Parathyroid adenoma (tissue), 2 donors: Measurements from ENCODE around the gene GARIN5A.
"Not testable (repeated sequence)": the region's sequence is repeated elsewhere in the genome, so short reads cannot be mapped to it uniquely, and the experiment has no call there.

Experiments
- H2AFZ ChIP-seq: fragments of 300-600 bp; sonication (generic); one replicate; pipeline ENCODE4 v1.7.0; 2017; ENCODE audit warnings: antibody characterized with exemption, mild to moderate bottlenecking
- H3K27ac ChIP-seq: fragments of 300-600 bp; sonication (generic); one replicate; pipeline ENCODE4 v1.7.0; 2017
- H3K27me3 ChIP-seq: fragments of 300-600 bp; sonication (generic); one replicate; pipeline ENCODE4 v1.7.0; 2017; ENCODE audit warnings: low read length; ENCODE audit not compliant: control insufficient read depth, insufficient read depth
- H3K36me3 ChIP-seq: fragments of 300-600 bp; sonication (generic); one replicate; pipeline ENCODE4 v1.7.0; 2017; ENCODE audit warnings: low read length; ENCODE audit not compliant: control insufficient read depth, insufficient read depth
- H3K4me1 ChIP-seq: fragments of 300-600 bp; sonication (generic); one replicate; pipeline ENCODE4 v1.7.0; 2017; ENCODE audit warnings: control low read depth
- H3K4me2 ChIP-seq: fragments of 300-600 bp; sonication (generic); one replicate; pipeline ENCODE4 v1.7.0; 2017; ENCODE audit warnings: low read length
- H3K4me3 ChIP-seq: fragments of 300-600 bp; sonication (generic); one replicate; pipeline ENCODE4 v1.7.0; 2017; ENCODE audit warnings: low read depth, low read length
- H3K79me2 ChIP-seq: fragments of 300-600 bp; sonication (generic); one replicate; pipeline ENCODE4 v1.7.0; 2017; ENCODE audit warnings: control low read depth
- H3K9ac ChIP-seq: fragments of 300-600 bp; sonication (generic); one replicate; pipeline ENCODE4 v1.7.0; 2017; ENCODE audit warnings: mild to moderate bottlenecking
- H3K9me3 ChIP-seq: fragments of 300-600 bp; sonication (generic); one replicate; pipeline ENCODE4 v1.7.0; 2017; ENCODE audit warnings: low read length; ENCODE audit not compliant: control insufficient read depth
- CTCF ChIP-seq: fragments of 300-600 bp; sonication (generic); IDR thresholded peaks from one replicate; pipeline ENCODE4 v1.7.0; 2017; ENCODE audit warnings: antibody characterized with exemption, mild to moderate bottlenecking
- donor health status: primary hyperparathyroidism.

The GARIN5A gene

GRCh38 chr19:50447053-50447452 lies 29.6 kb downstream of the GARIN5A start:
- H3K4me3 ChIP-seq, result no peak overlapping the region
- no peaks in the 10 kb centered on the region for H3K27me3 ChIP-seq
- no peaks in the 10 kb centered on the region for H3K4me1 ChIP-seq
- H3K27ac ChIP-seq, result no peak overlapping the region
- no peaks in the 10 kb centered on the region for H3K36me3 ChIP-seq
- H3K9me3 ChIP-seq, result no peaks in the 10 kb centered on the region
- no peak overlapping the region for H3K9ac ChIP-seq
- H3K4me2 ChIP-seq, result no peak overlapping the region
- H3K79me2 ChIP-seq, result no peaks in the 10 kb centered on the region
- no peak overlapping the region for H2AFZ ChIP-seq
- TF ChIP-seq CTCF, result no peak

GRCh38 chr19:50444059-50444458 lies 32.6 kb downstream of the GARIN5A start:
- H3K4me2 ChIP-seq, result no peak overlapping the region
- H2AFZ ChIP-seq, result no peak overlapping the region
- no peak overlapping the region for H3K4me3 ChIP-seq
- no peaks in the 10 kb centered on the region for H3K9me3 ChIP-seq
- H3K36me3 ChIP-seq, result no peaks in the 10 kb centered on the region
- H3K9ac ChIP-seq, result no peak overlapping the region
- H3K27ac ChIP-seq, result no peak overlapping the region
- H3K4me1 ChIP-seq, result no peaks in the 10 kb centered on the region
- no peaks in the 10 kb centered on the region for H3K79me2 ChIP-seq
- TF ChIP-seq CTCF, result no peak
- no peaks in the 10 kb centered on the region for H3K27me3 ChIP-seq

GRCh38 chr19:50439130-50439529 lies 37.5 kb downstream of the GARIN5A start:
- H3K4me3 ChIP-seq, H3K79me2 ChIP-seq: not testable (repeated sequence)

DNA sequence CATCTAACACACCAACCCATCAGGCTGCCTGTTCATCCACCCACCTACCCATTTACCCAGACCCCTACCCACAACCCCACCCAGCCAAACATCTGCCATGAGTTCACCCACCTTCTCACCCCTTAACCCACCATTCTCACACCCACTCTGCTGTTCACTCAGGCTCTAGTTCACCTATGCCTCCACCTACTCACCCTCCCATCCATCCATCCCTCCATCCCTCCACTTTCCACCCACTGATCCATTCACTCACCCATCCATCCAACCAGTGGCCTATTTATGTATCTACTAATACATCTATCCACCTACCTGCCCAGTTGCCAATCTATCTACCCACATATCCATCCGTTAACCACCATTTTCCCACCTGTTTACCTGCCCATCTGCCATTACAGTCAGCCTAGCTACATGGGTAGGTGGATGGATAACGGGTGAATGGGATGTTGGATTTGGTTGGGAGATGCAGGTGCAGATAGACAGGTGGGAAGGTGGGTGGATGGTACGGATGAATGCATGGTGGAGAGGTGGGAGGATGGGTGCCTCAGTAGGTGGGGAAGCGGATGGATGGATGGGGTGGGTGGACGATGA lies 38.7 kb downstream of the GARIN5A start:
- TF ChIP-seq CTCF, result no peak
- Histone ChIP-seq H3K9me3 (no peaks in the 10 kb centered on the region), H3K27me3 (no peaks in the 10 kb centered on the region), H3K9ac (no peak overlapping the region), H3K27ac (no peak overlapping the region), H3K4me2 (no peak overlapping the region), H3K4me1 (peaks cover 7% of the 10 kb centered on the region), H3K4me3 (no peak overlapping the region), H3K36me3 (no peaks in the 10 kb centered on the region), H2AFZ (no peak overlapping the region), H3K79me2 (no peaks in the 10 kb centered on the region)

More at GRCh38 chr19:50439130-50439529, 37.5 kb downstream of the GARIN5A start:
- not testable (repeated sequence) for H3K4me1 ChIP-seq, H2AFZ ChIP-seq, H3K27me3 ChIP-seq, H3K36me3 ChIP-seq, H3K9ac ChIP-seq, H3K9me3 ChIP-seq, H3K27ac ChIP-seq, H3K4me2 ChIP-seq

DNA sequence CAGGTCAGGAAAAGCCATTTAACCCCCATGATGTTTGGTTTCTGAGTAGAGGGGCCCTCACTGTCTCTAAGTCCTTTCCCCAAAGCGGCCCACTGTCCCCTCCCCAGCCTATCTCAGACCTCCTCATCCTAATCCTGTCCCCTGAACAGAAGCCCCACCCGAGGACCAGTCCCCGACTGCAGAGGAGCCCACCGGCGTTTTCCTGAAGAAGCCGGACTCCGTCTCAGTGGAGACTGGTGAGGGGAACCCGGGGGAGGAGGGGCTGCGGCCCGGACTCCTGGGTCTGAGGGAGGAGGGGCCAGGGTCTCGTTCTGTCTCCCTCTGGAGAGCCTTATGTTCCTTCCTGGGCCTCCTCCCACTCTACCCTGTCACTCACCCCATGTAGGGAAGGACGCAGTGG lies 41.0 kb downstream of the GARIN5A start:
- no peaks in the 10 kb centered on the region for H3K36me3 ChIP-seq
- H2AFZ ChIP-seq, result no peak overlapping the region
- peaks cover 10% of the 10 kb centered on the region for H3K4me1 ChIP-seq
- no peaks in the 10 kb centered on the region for H3K27me3 ChIP-seq
- H3K4me3 ChIP-seq, result no peak overlapping the region
- H3K9me3 ChIP-seq, result no peaks in the 10 kb centered on the region
- H3K79me2 ChIP-seq, result no peaks in the 10 kb centered on the region
- no peak overlapping the region for H3K9ac ChIP-seq
- H3K27ac ChIP-seq, result no peak overlapping the region
- no peak overlapping the region for H3K4me2 ChIP-seq
- TF ChIP-seq CTCF, result no peak
